ENCODE data around the gene RPS2.

- TF ChIP-seq CTCF (IDR thresholded peaks at IDR 0.05): peak; percentile 54 to 79 (median 61)
- TF ChIP-seq POLR2A (IDR thresholded peaks at IDR 0.05): no peak
Measured at GRCh38 chr16:2003827-2004641, 39.4 kb upstream of the RPS2 start.
